ENCODE results near the gene CNTNAP2.
"Not testable (repeated sequence)": the region's sequence is repeated elsewhere in the genome, so short reads cannot be mapped to it uniquely, and the experiment has no call there.

Gene CNTNAP2

GRCh38 chr7:146889806-146890555, 773.4 kb downstream of the CNTNAP2 start:
- no peak for DNase-seq (ENCODE audit: low read depth)

- DNase-seq (ENCODE audit: low read depth), result no peak
Observed at GRCh38 chr7:146892151-146892550, 775.5 kb downstream of the CNTNAP2 start.

GRCh38 chr7:146894927-146895326, 778.3 kb downstream of the CNTNAP2 start:
- no peak for DNase-seq (ENCODE audit: low read depth)

GRCh38 chr7:146902266-146902665, 785.7 kb downstream of the CNTNAP2 start:
- DNase-seq (ENCODE audit: low read depth), result no peak

- DNase-seq (ENCODE audit: low read depth), result no peak
Observed at GRCh38 chr7:146902728-146903127, 786.1 kb downstream of the CNTNAP2 start.

- DNase-seq (ENCODE audit: low read depth), result not testable (repeated sequence)
Observed at GRCh38 chr7:146905746-146906145, 789.1 kb downstream of the CNTNAP2 start.

- DNase-seq (ENCODE audit: low read depth), result no peak
Observed at GRCh38 chr7:146922782-146923181, 806.2 kb downstream of the CNTNAP2 start.

GRCh38 chr7:146926841-146927240, 810.2 kb downstream of the CNTNAP2 start:
- no peak for DNase-seq (ENCODE audit: low read depth)

GRCh38 chr7:146937836-146938235, 821.2 kb downstream of the CNTNAP2 start:
- DNase-seq (ENCODE audit: low read depth), result no peak

- no peak for DNase-seq (ENCODE audit: low read depth)
Observed at GRCh38 chr7:146943483-146943882, 826.9 kb downstream of the CNTNAP2 start.

GRCh38 chr7:146948703-146949102, 832.1 kb downstream of the CNTNAP2 start:
- DNase-seq (ENCODE audit: low read depth), result no peak

GRCh38 chr7:146956321-146956720, 839.7 kb downstream of the CNTNAP2 start:
- no peak for DNase-seq (ENCODE audit: low read depth)

GRCh38 chr7:146956853-146957252, 840.3 kb downstream of the CNTNAP2 start:
- no peak for DNase-seq (ENCODE audit: low read depth)

GRCh38 chr7:146960773-146961391, 844.3 kb downstream of the CNTNAP2 start:
- DNase-seq (ENCODE audit: low read depth), result no peak

GRCh38 chr7:146961617-146962016, 845.0 kb downstream of the CNTNAP2 start:
- peak; percentile 45 for DNase-seq (ENCODE audit: low read depth)

- no peak for DNase-seq (ENCODE audit: low read depth)
Observed at GRCh38 chr7:146966274-146966673, 849.7 kb downstream of the CNTNAP2 start.

GRCh38 chr7:146982482-146982881, 865.9 kb downstream of the CNTNAP2 start:
- no peak for DNase-seq (ENCODE audit: low read depth)

GRCh38 chr7:146991596-146991995, 875.0 kb downstream of the CNTNAP2 start:
- DNase-seq (ENCODE audit: low read depth), result no peak

GRCh38 chr7:146993764-146994163, 877.2 kb downstream of the CNTNAP2 start:
- no peak for DNase-seq (ENCODE audit: low read depth)

- DNase-seq (ENCODE audit: low read depth), result no peak
Observed at GRCh38 chr7:147008530-147008929, 891.9 kb downstream of the CNTNAP2 start.

GRCh38 chr7:147012666-147013065, 896.1 kb downstream of the CNTNAP2 start:
- DNase-seq (ENCODE audit: low read depth), result no peak

GRCh38 chr7:147013825-147014224, 897.2 kb downstream of the CNTNAP2 start:
- no peak for DNase-seq (ENCODE audit: low read depth)

- DNase-seq (ENCODE audit: low read depth), result no peak
Observed at GRCh38 chr7:147014286-147014955, 897.8 kb downstream of the CNTNAP2 start.

Data from EH (cell line).